RPMI7951 (cell line): ENCODE data around the gene SIVA1. TPM values are rescaled to one million over a fixed set of nuclear protein-coding genes. Genes with fewer than 3 reads are reported as not detected.
"Not testable (repeated sequence)": the region's sequence is repeated elsewhere in the genome, so short reads cannot be mapped to it uniquely, and the experiment has no call there.

Source experiments
- DNase-seq: peaks from one replicate; pipeline ENCODE4 v3.0.0-alpha.2; 2012; ENCODE audit warnings: low read depth
- total RNA-seq: library from RNA; depleted of rRNA; stranded (reverse); fragments of >200 nt; shearing (Covaris generic); gene quantifications from 2 replicates; pipeline ENCODE4 v1.2.3, GENCODE V29; 2014

Gene SIVA1
- total RNA-seq, 1 experiment from 2014 or later, result 196 TPM

DNA sequence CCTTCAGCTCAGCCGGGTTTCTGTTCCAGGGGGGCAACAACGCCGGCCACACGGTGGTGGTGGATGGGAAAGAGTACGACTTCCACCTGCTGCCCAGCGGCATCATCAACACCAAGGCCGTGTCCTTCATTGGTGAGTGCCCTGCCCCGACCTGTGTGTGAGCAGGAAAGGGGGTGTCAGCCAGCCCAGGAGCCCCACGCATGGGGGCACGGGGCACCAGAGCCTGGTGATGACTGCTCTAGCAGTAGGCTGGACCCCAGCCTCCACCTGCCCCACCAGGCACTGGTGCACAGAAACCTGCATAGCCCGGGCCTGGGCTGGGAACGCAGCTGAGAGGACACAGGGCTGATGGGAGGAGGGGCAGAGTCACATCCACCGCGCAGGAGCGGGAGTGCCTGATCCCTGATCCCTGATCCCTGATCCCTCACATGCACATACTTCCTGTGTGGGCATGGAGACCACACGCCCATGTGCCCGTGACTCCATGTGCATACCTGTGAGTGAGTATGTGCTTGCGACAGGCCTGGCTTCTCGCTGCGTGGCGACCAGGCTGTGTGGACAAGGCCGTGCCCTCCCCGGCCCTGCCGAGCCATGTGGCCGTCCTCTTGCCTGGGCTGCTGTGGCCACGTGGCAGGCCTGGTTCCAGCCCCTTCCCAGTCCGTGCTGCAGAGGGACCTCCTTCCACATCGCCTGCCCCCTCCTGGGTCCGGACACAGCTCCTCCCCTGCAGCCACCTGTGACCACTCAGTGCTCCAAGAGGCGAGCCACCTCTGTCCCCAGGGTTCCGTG is 17.8 kb upstream of the SIVA1 start:
- no peak for DNase-seq

DNA sequence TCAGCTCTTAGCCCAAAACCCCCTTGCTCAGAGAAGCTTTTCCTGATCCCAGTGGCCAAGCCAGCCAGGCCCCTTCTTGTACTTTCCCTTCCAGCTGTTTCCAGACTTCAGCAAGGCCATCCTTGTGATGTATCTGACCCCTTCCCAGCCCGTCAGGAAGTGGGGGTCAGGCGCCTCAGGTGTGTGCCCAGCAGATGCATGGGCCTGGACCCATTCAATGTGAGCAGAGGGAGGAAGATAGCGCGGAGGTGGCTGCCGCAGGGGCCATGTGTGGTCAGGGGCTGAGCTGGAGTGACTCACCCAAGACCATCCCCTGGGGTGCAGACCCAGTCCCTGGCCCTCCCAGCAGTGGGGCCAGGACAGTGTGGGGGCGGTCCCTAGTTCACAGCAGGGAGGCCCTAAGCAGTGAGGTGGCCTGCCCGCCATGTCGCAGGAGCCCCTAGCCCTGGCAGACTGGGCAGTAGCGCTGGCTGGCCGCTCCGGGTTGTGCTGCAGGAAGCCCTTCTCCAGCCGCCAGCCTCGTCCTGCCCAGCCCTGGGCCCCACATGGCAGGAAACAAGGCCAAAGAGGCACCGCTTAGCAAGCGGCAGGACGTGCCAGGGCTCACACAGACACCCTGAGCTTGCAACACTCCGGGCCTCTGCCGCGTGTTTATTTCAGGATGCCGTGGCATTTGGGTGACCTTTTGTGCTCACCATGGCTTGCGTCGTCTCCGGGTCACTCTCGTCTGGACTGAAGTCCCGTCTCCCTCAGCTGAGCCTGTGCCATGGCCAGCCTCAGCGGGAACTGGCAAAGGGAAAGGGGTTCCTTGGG is 16.9 kb upstream of the SIVA1 start:
- DNase-seq, result peak; percentile 78

DNA sequence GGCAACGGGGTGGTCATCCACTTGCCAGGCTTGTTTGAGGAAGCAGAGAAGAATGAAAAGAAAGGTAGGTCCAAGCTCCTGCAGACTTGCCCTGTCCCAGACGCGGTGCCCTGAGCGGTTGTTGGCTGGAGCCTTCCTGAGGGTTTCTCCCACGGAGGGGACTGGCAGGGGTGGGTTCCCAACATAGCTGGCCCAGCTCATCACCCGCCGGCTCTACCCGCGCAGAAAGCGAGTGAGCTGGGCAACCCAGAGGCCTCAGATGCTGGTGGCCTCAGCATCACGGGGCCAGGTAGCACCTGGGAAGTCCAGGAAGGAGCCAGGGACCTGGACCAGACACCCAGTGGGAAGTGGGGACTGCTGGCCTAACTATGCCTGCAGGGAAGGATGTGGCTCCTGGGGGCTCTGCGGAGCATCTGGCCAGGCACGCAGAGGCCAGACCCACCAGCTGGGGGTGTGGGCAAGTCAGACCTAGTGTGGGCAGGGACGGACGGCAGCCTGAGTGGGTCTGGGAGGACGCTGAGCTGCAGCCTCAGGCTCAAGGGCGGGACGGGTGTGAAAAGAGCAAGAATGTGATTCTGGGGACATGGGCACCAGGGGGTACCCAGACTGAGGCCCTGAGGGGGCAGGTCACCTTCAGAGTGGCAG is 14.4 kb upstream of the SIVA1 start:
- no peak for DNase-seq

DNA sequence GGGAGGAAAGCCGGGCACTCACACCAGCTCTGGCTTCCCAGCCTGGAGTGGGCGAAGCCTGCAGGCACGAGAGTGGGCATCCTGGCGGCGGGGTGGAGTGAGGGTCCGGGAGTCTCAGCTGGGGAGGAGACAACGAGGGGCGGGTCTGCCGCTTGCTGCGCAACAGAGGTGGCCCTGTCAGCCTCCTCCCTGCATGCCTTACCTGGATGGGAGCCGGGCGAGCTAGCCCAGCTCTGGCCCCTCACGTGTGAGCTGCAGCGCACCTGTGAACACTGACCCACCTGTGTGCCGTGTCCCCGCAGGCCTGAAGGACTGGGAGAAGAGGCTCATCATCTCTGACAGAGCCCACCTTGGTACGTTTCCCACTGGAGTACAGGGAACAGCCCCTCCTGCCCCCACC is 13.9 kb upstream of the SIVA1 start:
- no peak for DNase-seq

DNA sequence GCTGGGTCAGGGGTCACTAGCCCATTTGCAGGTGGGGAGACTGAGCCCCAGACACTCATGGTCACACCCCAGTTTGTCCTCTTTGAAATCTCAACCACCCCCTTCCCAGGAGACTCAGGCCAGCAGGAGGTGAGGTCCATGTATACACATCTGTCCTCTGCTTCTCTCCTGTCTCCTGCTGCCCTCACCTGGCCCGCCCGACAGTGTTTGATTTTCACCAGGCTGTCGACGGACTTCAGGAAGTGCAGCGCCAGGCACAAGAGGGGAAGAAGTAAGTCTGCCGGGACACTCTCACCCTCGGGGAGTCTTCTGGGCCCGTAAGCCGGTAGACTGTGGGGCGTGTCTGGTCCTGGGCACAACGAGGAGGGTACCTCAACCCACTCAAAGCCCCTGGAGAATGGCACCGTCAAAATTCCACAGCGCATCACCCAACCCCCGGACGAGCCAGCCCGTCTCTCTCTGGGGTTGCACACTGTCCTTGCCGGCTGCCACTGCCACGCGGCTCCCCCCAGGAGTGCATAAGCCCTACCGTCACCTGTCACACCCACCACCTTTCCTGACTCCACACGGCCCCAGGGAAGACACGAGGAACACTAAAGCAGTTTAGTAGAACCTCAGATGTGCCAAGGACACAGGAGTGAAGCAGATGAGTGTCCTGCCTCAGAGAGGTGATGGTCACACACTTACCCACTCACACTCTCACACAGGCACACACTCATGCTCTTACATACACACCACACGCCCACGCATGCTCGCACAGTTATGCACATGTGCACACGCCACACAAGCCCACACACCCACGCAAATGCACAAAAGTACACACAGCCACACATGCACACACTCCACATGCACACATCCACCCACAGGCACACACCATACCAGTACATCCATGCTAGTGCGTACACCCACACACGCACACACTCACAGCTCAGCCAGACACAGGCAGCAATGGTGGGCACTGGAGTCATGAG is 13.1 kb upstream of the SIVA1 start:
- no peak for DNase-seq

DNA sequence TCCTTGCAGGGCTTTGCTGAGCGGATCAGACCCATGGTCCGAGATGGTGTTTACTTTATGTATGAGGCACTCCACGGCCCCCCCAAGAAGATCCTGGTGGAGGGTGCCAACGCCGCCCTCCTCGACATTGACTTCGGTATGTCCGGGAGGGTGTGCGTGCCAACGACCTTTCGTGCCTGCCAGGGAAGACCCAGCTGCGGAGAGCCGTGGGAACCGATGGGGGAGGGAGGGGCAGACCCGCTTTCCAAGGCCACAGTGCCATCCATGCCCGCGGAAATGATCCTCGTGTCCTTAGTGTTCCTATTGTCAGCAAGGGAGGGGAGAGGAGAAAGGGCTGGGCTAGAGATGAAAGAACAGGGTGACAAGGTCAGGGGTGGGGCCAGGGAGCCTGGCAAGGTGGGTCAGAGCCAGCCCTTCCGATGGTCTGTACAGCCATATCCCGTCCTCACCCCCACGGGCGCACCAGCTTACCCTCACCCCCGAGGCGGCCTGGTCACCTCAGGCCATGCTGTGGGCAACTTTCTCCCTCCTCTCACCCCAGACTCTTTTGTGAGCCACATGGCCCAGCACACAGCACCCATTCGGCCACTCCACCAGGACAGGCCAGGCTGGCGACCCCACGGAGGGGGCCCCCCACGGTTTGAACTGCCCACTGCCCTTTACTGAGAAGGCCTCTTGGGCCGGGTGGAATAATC is 11.7 kb upstream of the SIVA1 start:
- DNase-seq, result no peak

DNA sequence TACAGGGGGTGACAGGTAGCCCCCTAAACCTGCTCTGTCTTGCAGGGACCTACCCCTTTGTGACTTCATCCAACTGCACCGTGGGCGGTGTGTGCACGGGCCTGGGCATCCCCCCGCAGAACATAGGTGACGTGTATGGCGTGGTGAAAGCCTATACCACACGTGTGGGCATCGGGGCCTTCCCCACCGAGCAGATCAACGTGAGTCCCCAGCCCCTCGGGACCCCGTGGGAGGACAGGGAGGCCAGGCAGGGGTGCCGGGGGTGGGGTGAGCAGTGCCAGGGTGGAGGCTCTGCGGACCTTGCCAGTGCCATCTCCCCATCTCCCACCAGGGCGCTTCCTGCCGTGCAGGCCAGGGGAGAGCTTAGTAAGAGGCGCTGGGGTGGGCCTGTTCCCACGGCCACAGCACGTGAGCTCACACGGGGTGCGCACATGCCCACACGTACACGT is 11.1 kb upstream of the SIVA1 start:
- DNase-seq, result no peak

DNA sequence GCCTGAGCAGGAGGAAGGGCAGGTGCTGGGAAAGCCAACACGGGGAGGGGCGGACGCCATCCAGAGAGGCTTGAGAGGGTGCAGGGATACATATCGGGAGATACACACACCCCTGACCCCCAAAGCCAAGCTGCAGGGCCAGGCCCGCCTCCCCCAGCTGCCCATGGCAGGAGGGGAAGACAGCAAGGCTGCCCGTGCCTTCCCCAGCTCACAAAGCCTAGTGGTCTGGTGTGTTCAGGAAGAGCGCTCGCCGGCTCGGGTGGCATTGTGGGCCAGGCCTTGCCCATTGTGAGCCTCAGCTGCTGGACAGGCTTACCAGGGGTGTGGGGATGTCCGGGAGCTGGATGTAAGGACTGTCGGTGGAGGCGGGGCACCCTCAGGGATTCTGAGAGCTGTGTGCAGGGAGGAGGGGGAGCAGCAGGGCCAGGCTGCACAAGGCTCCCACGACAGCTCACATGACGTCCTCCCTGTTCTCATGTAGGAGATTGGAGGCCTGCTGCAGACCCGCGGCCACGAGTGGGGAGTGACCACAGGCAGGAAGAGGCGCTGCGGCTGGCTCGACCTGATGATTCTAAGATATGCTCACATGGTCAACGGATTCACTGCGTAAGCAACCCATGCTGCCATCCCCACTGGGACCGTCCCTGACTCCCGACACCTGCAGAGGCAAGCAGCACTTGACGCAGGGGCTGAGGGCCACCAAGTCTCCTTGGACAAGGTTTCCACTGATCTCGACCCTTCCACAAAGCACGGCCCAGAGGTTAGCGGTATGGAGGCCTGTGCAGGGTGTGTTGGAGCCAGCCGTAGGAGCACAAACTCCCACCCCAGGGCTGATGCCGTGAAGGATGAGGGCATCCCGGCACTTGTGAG is 10.1 kb upstream of the SIVA1 start:
- no peak for DNase-seq

DNA sequence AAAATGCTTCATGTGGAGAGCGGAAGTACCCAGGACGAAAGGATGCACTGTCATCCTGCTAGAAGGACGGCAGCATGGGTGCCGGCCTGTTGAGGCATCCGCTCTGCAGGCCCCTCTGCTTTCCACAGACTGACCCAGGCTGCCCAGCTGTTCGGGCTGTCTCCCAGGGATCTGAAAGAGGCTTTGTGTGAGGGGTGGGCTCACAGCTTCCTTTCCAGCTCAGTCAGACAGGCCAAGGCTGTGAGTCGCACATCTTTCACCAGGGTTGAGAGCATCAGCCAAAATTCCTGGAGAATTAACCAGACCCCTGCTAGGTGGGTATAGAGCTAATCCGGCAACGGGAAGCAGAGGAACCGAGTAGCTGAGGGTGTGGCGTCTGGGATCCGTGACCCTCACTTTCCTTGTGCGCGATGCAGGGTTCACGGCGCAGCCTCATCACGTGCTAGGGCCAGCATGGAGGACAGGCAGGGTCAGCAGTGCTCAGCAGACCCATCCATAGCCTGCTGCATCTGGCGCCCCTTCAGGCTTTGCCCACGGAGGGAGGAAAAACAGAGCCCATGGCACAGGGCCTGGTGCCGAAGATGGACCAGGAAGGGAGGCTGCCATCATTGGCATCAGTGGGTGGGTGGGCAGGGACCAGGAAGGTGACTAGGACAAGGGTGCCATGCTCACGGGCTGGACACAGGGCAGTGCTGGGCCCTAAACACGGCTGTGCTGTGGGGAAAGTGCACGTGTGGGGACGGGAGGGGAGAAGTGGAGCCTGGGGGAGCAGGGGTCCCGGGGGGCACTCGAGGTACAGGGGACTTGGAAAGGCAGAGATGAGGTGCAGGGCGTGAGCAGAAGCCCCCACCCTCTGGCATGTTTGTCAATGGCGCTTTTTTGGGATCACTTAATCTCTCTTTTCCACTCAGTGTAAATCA is 9.2 kb upstream of the SIVA1 start:
- DNase-seq, result no peak

DNA sequence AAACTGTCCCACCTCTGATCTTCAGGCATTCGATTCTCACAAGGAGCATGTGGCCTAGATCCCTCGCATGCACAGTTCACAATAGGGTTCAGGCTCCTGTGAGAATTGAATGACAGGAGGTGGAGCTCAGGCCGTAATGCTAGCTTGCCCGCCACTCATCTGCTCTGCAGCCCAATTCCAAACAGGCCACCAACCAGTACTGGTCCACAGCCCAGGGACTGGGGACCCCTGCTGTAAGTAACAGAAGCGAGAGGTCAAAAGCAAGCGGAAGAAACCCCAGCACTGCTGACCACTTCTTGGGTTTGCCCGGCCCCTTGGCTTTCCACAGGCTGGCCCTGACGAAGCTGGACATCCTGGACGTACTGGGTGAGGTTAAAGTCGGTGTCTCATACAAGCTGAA is 8.5 kb upstream of the SIVA1 start:
- DNase-seq, result no peak

DNA sequence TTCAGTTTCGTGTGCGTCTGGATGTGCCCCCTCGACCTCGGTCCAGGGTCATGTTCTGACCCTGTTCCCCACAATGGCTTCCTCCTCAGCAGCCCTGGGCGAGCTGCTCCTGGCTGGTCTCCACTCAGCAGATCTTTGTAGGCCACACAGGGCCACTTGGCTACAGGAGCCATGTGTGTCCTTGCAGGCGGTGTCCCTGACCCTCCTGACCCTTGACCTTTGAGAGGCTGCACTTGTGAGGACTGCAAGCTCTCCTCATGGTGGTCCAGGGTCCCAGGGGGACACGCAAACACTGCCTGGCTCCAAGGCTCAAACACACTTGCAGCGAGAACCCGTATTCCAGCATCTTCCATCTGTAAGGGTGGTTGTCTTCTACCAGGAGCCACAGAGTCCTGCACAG is 7.5 kb upstream of the SIVA1 start:
- DNase-seq, result no peak

DNA sequence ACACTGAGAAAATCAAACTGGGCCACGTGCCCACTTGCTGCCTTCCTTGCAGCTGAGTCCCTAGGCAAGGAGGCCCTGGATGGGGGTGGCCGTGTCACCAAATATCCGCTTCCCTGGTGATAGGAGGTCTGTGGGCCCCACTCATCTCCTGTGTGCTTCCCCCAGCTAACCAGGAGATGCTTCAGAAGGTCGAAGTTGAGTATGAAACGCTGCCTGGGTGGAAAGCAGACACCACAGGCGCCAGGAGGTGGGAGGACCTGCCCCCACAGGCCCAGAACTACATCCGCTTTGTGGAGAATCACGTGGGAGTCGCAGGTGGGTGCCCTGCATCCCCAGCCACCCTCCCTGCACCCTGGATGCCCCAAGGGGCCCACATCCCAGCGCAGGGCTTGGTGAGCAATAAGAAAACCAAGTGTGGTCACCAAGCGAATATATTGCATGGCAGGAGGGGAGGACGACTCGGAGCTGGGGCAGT is 6.8 kb upstream of the SIVA1 start:
- no peak for DNase-seq

DNA sequence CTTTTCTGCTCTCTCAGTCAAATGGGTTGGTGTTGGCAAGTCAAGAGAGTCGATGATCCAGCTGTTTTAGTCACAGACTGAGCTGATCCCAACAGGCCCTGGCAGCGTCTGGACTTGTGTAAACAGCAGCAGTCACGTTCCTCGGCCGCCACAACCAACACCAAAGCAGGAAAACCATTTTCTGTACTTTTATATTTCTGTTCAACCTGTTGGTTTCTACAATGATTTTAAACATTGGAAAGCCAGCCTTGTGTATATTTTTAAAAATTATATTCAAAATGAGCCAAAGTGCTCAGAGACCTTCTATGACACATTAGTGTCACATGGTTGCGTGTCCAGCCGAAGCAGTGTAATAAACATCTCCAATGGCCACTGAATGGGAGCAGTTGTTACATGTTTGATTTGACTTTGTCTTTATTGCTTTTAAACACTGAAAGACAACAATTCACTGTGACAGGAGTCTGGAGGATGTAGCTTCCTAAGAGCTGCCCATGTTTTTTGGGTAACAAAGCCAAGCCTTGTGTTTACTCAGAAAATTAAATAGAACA is 5.9 kb upstream of the SIVA1 start:
- DNase-seq, result no peak

DNA sequence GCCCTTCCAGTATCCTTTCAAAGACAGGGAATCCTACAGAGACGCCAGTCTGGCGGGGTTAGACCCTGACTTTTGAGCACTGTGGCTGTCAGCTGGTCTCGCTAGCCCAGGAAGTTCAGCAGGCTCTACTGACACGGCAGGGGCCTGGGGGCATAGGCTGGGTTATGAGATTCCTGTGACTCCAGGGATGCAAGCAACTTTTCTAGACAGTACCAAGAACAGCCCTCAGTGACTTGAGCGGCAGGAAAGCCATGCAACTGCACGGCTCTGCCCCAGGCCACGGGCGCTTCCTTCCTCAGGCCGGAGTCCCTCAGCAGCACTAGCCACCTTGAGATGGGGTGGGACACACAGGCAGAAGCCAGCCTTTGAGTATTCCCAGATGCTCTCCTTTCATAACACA is 5.1 kb upstream of the SIVA1 start:
- peak; percentile 60 for DNase-seq

DNA sequence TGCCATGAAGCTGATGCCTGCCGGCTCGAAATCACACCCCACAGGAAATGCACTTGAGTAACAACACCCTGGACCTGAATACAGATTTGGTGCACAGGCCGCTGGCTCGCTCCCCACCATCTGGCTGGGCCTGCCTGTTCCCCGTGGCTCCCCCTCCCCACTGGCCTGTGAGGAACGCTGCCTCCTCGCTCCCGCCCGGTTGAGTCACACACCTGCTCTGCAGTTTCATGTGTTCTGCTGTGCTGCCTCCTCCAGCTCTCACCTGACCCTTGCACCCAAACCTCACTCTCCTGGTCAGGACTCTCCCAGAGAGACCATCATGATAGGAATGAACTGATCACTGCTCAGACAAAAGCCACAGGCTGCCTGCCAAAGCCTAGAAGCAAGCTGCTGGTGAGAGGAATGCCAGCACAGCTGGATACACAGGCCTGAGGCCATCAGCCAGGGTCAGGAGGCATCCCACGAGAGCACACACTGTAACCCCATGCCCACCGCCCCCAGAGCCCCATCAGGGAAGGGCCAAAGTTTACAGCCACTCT is 3.8 kb upstream of the SIVA1 start:
- DNase-seq, result peak; percentile 80

DNA sequence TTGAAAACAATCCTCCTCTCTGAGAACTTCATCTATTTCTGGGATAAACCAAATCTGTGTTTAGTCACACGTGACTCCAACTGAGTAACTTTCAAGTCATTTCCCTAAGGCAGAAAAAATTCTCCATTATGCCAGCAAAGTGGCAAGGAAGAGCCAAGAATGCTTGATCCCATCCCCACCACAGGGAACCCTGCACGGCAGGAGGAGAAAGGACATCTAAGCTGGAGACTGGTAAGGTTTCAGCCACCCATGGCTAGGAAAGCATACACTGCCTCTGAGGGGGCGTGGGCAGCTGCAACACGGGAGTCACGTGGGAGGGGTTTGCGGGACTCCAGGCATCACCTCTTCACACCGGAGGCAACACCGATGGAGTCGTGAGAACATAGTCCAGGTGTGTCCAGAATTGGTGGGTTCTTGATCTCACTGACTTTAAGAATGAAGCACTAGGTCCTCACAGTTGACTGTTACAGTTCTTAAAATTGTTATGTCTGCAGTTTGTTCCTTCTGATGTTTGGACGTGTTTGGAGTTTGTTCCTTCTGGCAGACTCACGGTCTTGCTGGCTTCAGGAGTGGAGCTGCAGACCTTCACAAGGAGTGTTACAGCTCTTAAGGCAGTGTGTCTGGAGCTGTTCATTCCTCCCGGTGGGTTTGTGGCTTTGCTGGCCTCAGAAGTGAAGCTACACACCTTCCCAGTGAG is 2.7 kb upstream of the SIVA1 start:
- DNase-seq, result peak; percentile 78

DNA sequence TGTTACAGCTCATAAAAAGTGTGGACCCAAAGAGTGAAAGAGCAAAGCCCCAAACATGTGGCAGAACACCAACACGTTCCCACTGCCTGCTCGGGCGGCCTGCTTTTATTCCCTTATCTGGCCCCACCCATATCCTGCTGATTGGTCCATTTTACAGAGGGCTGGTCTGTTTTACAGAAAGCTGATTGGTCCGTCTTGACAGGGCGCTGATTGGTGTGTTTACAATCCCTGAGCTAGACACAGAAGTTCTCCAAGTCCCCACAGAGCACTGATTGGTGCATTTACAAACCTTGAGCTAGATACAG is 2.2 kb upstream of the SIVA1 start:
- DNase-seq, result not testable (repeated sequence)
